IPS-11a (cell line): ENCODE results near the gene RHBDD3.
"Not testable (repeated sequence)": the region's sequence is repeated elsewhere in the genome, so short reads cannot be mapped to it uniquely, and the experiment has no call there.

Source experiments
- H3K4me3 ChIP-seq: one replicate; pipeline ENCODE4 v1.5.1; 2013; ENCODE audit warnings: low read depth, low read length, control low read depth

The RHBDD3 gene

DNA sequence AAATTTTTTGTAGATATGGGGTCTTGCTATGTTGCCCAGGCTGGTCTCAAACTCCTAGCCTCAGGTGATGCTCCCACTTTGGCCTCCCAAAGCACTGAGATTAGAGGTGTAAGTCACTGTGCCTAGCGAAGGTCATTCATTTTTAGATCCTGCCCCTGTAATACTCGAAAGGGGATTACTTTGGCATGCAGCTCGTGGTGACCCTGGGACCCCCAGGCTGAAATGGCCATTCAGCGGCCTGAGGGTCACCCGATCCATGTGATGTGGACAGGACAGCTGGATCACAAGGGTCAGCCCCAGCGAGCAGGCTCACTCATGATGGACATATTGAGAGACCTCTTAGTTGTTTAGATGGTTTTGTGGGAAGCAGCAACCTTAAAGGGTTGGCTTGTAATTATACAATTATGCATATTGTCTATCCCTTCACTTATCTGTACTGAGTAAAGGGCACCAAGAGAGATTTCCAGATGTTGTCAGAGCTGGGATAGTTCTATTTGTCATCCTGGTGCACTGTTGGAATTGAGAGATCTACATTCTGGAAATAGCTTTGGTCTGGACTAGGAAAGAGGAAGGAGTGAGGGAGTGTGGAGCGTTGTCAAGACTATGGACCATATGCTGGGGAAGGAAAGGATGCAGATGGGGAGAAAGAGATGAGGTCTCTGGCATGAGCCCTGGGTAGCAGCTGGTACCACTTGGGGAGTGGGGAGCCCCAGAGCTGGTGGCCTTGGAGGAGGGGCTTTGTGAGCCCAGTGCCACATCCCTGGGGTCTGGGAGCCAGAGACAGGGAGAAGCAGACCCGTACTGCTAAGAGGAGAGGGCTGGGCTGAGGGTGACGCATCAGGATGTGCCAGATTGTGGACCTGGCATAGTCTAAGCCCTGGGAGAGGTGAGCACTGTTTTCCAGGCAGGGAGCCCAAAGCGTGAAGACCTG is 15.5 kb downstream of the RHBDD3 start:
- no peak overlapping the region for H3K4me3 ChIP-seq

DNA sequence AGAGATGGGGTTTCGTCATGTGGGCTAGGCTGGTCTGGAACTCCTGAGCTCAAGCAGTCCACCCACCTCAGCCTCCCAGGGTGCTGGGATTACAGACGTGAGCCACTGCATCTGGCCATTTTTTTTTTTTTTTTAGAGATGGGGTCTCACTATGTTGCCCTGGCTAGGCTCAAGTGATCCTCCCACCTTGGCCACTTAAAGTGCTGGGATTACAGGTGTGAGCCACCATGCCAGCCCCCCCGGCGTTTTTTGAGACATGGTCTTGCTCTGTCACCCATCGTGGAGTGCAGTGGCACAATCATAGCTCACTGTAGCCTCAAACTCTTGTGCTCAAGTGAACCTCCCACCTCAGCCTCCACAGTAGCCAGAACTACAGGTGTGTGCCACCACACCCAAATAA is 16.5 kb downstream of the RHBDD3 start:
- H3K4me3 ChIP-seq = no peak overlapping the region

DNA sequence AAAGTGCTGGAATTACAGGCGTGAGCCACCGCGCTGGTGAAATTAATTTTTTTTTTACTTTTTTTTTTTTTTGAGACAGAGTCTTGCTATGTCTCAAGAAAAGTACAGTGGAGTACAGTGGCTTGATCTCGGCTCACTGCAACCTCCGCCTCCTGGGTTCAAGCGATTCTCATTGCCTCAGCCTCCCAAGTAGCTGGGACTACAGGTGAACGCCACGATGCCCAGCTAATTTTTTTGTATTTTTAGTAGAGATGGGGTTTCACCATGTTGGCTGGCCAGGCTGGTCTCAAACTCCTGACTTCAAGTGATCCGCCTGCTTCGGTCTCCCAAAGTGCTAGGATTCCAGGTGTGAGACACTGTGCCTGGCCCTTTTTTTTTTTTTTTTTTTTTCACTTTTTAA is 19.9 kb downstream of the RHBDD3 start:
- H3K4me3 ChIP-seq = not testable (repeated sequence)

DNA sequence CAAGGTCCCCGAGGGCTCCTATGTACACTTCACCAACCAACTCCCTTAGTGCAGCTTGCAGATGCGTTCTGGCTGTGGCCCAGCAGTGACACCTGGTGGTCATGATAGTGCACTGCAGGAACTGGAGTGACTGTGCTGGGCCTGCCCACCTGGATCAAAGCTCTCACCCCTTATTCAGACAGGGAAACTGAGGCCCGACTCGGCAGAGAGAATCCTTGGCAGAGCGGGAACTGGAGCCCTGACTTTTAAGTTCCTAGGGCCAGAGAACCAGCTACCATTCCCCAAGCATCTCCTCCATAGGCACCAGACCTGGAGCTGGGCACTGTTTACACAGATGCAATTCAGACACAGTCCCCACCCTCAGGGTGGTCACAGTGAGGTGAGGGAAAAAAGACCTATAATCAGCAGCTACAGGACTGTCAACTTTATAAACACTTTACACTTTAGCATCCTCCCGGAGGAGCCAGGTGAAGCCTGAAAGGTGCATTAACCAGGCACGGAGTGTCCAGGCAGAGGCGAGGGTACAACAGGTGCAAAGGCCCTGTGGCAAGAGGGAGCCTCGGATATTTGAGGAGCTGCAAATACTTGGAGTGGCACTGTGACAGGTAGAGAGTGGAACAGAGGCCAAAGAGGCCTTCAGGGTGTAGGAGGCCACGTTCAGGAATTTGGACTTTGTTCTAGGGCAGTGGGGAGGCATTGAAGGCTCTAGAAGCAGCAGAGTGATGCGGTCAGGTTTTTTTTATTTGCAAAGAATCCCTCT is 22.0 kb downstream of the RHBDD3 start:
- no peak overlapping the region for H3K4me3 ChIP-seq

DNA sequence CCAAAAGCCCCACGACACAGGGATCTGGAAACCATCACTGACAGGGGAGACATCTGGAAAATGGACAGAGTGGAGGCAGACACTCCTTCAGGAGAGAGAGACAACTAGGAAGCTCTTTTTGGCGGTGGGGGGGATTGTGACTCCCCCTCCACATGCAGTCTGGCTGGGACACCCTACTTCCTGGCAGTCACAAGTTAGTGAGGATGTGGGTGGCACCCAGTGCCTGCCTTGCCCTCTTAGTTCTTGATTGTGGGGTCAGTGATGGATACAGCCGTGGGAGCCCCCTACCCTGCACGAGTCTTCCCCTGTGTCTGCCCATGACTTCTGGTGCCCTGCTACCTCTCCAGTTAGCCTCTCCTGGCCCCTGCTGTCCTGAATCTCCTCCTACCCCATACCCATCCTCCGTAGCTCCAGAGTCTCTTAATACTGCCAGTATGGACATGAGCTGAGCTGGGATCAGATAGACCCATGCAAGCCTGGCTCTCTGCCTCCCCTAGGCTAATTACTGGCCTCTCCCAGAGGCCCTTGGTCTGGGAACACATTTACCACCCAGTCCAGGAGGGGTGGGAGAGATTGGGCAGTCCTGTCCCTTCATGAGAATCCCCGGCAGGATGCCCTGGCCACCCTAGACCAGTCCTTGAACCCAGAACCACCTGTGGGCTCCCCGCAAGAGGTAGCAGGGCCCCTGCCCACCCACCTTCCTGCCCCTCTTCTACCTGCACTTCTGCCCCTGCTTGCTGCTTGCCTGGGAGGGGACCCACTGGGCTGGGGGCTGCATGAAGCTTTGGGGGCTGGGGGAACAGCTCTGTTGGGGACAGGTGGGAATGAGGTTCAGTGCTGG is 22.8 kb downstream of the RHBDD3 start:
- no peak overlapping the region for H3K4me3 ChIP-seq

DNA sequence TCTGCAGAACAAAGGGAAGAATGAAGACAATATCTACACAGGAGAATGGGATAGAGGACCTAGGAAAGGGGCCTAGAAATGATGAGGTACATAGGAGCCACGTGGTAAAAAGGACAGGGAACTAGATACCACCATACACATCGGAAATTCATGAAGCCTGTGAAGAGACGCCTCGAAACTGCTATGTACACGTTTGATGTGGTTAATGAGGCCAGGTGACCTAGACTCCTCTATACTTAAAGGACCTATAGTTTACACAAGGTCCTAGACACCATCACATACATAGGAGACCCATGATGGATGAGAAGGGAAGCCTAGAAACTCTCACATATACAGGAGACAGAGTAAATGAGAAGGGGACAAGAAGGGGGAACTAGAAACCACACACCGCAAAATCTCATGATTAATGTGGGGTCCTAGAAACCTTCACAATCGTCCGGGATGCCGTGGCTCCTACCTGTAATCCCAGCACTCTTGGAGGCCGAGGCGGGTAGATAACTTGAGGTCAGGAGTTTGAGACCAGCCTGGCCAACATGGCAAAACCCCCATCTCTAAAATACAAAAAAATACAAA is 23.8 kb downstream of the RHBDD3 start:
- H3K4me3 ChIP-seq = no peak overlapping the region

DNA sequence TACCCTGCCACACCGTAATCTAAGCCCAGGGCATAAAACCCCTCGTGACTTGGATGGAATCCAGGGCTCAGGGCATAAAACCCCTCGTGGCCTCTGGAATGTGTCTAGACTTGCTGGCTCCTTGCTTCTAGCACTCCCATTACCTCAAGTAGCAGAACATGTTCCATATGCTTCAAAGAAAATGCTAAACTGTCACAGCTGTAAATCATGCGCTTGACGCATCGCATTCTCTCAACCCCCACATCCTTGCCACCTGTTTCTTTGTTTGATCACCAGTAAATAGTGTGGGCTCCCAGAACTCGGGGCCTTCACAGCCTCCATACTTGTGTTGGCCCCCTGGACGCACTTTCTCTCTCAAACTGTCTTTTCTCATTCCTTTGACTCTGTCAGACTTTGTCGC is 27.3 kb downstream of the RHBDD3 start:
- not testable (repeated sequence) for H3K4me3 ChIP-seq

DNA sequence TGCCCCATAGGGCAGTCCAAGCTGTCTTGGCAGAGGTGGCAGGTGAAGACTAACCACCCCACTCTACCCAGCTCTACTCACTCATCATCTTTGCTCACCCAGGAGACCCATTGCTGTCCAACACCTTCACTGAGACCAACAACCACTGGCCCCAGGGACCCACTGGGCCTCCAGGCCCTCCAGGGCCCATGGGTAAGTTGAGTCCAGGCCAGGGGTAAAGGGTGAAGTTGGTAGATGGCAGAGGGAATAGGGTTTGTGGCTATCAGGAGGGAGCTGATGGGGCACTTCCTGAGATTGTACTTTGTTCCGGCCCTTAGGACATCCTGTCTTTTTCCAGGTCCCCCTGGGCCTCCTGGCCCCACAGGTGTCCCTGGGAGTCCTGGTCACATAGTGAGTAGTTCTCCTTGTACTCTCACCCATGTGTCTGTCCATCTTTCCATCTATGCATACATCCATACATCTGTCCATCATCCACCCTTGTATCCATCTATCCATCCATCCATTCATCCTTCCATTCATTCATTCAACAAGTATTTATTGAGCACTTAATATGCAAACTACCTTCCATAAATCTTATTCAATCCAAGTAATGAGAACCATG is 34.4 kb downstream of the RHBDD3 start:
- H3K4me3 ChIP-seq = no peak overlapping the region

DNA sequence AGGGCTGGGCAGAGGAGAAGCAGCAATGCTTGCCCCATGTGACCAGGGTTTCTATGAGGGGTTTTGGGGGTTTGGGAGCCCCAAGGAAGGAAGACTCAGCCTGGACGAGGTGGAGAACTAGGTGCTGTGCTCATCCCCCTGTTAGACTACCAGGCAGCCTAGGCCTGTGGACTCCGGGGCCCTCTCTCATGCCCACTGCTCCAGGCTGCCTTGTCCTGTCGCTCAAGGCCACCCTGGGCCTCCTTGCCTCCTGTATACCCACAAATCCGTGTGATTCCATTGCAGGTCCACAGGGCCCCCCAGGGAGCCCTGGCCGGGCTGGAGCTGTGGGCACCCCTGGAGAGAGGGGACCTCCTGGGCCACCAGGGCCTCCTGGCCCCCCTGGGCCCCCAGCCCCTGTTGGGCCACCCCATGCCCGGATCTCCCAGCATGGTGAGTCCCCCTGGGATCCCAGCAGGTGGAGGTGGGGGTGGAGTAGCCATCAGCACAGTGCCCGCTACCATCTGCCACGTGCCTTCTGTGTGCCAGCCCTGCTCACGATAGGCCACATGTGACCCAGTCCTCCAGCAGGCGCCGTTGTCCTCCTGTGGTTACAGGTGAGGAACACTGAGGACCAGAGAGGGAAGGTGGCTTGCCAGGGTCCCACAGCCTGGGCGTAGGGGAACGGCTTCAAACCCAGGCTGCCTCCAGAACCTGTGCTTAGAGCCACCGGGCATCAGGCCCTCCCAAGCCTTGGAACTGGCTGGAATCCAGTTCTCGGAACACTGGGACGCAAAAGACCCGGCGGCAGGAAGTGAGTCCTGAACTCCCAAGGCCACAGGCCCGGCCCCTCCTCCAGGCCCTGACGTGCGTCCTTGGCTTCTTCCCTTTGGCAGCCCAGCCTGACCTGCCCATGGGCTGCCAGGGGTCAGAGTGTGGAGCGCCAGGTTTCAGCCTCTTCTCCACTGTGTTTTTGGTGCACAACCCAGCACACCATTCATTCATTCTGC is 35.5 kb downstream of the RHBDD3 start:
- H3K4me3 ChIP-seq = no peak overlapping the region

DNA sequence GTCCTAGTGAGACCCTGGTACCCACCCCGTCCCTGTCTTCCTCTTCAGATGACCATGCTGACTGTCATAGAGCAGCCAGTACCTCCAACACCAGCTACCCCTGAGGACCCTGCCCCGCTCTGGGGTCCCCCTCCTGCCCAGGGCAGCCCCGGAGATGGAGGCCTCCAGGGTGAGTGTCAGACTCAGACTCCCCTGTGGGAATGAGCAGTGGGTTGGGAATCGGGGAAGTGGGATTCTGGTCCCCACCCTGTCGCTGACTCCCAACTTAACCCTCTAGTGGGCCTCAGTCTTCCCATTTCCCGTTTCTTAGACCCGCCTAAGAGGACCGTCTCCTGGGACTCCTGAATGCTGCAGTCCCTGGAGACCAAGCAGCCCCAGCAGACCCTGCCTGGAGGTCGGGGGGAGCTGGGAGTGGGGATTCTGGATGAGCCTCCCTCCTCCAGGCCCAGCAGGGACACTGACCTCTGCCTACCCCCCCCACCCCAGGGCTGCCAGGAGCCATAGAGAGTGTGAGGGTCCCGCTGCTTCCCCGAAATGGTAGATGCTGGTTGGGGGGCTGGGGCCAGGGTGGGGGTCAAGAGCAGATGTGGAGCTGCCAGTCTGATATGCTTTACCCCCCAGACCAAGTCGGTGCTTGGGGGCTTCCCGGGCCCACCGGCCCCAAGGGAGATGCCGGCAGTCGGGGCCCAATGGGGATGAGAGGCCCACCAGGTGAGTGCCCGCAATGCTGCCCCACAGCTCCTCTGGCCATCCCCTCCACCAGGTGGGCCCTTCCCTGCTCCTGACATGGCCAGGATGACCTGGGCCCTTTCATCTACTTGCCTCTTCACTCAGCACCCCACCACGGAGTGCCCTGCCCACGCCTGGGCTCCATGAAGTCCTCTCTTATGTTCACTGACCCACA is 36.6 kb downstream of the RHBDD3 start:
- no peak overlapping the region for H3K4me3 ChIP-seq

DNA sequence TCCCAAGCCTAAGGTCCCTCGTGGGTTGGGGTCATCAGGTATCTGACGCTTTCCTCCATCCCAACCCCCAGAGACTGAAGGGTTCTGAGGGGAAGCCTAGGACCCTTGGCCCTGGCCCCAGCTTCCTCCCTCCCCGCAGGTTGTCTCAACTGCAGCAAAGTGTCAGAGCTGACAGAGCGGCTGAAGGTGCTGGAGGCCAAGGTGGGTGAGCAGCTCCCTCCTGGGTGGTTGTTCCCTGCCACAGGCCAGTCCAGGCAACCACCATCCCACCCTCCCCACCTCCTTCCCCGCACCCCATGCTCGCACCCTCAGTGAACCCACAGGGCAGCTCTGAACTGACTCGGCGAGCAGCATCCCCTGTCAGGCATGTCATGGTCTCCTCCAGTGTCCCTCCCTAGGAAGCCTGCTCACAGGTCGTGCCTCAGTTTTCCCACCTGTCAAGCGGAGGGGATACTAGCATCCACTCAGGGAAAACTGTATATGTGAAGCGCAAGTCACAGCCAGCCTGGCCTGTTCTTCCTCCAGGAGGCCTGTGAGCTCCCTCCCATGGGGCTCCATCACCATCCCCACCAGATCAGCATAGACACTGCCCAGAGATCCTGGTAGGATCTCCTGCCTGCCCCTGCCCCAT is 41.3 kb downstream of the RHBDD3 start:
- no peak overlapping the region for H3K4me3 ChIP-seq

DNA sequence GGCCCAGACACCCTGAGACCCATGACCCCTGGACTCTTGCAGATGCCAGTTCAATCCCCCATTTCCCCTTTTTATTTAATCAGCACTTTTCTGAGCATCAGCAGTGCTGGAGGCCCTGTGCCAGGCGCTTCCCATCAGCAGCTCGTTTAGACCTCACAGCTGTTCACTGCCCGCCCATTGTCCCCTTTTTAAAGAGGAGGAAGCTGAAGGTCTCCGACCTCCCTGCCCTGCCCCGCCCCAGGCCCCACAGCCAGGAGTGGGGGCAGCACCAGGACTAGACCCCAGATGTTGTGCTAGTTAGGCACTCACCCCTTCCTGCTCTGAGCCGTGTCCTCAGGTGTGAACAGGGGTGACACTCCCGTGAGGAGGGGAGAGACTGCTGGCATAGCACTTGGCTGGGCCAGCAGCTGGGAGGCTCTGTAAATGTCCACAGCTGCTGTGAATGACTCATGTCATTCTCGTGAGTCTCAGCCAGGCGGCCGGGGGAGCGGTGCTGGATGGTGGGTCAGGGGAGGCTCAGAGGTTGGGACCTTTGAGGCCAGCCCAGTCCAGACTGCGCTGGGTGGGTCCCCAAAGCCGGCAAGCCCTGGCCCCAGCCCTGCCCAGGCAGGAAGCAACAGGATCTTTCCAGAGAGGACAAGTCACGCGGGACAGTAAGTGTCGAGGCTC is 42.2 kb downstream of the RHBDD3 start:
- no peak overlapping the region for H3K4me3 ChIP-seq

DNA sequence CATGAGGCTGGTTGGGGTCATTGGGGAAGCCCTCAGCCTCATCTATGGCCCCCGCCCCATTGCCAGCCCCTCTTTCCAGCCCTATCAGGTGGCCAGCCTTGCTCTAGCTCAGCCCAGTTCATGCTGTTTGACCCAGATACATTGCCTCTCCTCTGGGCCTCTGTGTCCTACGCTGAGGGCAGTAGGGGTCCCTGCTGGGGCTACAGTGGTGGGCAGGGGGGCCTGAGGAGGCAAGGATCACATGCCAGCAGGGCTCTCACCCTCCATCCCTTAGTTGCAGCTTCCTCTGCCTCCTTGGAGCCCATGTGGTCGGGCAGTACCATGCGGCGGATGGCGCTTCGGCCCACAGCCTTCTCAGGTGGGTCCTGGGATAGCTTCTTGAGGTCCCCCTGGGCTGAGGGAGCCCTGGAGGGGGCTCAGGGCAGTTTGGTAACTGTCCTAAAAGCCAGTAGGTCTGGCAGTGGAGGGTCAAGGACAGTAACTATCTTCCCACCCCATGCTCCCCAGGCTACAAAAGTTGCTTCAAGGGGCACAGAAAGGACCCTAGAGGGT is 42.8 kb downstream of the RHBDD3 start:
- no peak overlapping the region for H3K4me3 ChIP-seq

DNA sequence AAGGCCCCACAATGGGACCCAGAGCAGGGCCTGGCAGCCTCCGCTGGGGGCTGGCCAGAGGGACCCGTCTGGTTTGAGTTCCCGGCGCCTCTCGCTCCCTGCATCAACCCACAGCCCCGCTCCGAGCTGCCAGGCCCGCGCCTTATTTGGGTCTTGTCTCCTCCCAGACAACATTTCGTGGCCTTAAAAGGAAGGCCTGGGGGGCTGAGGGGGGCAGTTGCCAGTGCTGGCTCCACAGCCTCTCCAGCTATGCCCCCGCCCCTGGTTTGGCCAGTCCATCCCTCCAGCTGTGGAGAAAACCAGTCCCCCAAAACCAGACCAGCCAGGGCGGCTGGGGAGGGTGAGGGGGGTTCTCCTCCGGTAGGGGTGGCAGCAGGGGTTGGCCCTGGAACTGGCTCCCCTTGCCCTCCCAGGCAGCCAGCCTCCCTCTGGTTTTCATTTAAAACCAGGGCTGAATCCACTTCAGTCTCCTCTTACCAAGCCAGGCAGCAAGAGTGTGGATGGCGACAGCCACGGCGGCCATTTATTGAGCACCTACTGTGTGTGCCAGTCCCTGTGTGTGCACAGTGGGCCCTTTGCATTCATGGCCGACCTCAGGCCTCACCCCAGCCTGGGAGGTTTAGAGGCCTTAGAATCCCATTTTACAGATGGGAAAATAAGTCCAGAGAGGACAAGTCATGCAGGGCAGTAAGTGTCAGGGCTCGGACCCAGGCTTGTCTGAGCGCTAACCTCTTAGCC is 43.5 kb downstream of the RHBDD3 start:
- no peak overlapping the region for H3K4me3 ChIP-seq

DNA sequence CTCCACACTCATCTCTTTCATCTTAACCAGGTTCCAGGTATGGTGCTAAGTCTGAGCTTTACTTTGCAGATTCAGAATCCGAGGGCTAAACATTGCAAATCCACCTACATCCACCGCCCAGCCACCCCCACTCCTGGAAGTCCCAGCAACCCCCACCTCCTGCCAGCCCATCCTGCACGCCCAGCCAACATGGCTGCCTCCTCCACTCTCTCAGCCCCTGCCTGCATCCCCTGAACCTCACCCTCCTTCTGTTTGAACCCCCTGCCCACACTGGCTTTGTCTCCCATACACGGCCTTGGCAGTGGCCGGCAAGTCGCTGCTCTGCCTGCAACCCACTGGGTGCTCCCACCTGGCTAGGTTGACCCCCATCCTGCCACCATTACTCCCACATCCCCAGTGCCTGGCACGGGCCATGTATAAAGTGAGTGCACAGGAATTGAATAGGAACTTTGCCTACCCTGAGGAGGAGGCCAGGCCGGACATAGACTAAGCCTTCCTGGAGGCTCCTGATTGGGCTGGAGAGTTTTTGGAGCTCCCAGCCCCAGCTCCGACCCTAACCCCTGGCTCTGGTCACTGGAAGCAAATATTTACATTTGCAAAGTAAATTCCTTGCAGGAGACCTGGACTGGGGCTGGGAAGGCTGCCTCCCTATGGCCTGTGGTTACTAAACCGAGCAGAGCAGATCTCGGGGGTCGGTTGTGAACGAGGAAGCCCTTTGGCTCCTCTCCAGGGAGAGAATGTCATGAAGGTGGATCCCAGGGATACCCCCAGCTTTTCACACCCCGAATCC is 47.7 kb downstream of the RHBDD3 start:
- no peak overlapping the region for H3K4me3 ChIP-seq

DNA sequence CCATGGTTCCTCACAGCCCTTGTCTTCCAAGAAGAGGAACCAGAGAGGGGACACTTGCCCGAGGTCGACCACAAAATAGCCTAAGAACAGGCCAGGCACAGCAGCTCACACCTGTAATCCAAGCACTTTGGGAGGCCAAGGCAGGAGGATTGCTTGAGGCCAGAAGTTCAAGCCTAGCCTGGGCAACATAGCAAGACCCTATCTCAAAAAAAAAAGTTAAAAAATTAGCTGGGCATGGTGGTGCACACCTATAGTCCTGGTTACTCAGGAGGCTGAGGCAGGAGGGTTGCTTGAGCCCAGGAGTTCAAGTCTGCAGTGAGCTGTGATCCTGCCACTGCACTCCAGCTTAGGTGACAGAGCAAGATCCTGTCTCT is 48.4 kb downstream of the RHBDD3 start:
- not testable (repeated sequence) for H3K4me3 ChIP-seq
